Pancreas (tissue), 10 donors: ENCODE results near the gene SREBF2. TPM values are rescaled to one million over a fixed set of nuclear protein-coding genes. Genes with fewer than 3 reads are reported as not detected.
"Not testable (repeated sequence)": the region's sequence is repeated elsewhere in the genome, so short reads cannot be mapped to it uniquely, and the experiment has no call there.

Experiments
- ATAC-seq, 4 donors: fragments of 200-7000 bp; cut with Tn5 transposase; one replicate each; pipeline versions ENCODE4 v1.8.0 to v1.9.1; 2020; ENCODE audit warnings: mild to moderate bottlenecking in 4 of 4, moderate library complexity in 4 of 4
- DNase-seq, 6 donors: peaks; one replicate each; pipeline ENCODE4 v3.0.0-alpha.2; 2020
- FAIRE-seq: peaks from 2 replicates; lab custom pipeline; 2012; peaks lifted over from hg19 to GRCh38; lab: Jason Lieb, UNC
- H3K27ac ChIP-seq, 4 donors: fragments of 200-600 bp; sonication (generic); 1 replicate in 3 of 4; 2 replicates in 1 of 4; pipeline versions ENCODE4 v1.5.0 to v1.8.0; 2020
- H3K27me3 ChIP-seq, 4 donors: fragments of 200-600 bp; one replicate each; pipeline ENCODE4 v1.8.0; 2021
- H3K36me3 ChIP-seq, 3 donors: fragments of 200-600 bp; sonication (generic) in 1 of 3; one replicate each; pipeline versions ENCODE4 v1.5.0 to v1.8.0; 2020 to 2021
- H3K4me1 ChIP-seq, 3 donors: fragments of 200-600 bp; one replicate each; pipeline ENCODE4 v1.8.0; 2021
- H3K4me3 ChIP-seq, 4 donors: fragments of 200-600 bp; sonication (generic) in 2 of 4; one replicate each; pipeline versions ENCODE4 v1.5.0 to v1.8.0; 2020 to 2021
- H3K9me3 ChIP-seq, 4 donors: fragments of 200-600 bp; one replicate each; pipeline ENCODE4 v1.8.0; 2021
- WGBS, 2 donors: extraction: QIAGEN DNeasy Blood & Tissue Kit; methylation state at CpG; one replicate each; pipeline ENCODE4 v1.1.7; 2013; 5-methylcytosine and 5-hydroxymethylcytosine counted together
- intact Hi-C, 3 donors: fragments of 100-400 bp; cut with DNase I; formaldehyde crosslinking; loops; one replicate each; pipeline versions ENCODE4 v1.11.1 to v1.14.2; 2022
- polyA plus RNA-seq, 2 donors: library from polyadenylated mRNA; stranded (reverse); fragments of 200-250 nt; gene quantifications; one replicate each; pipeline ENCODE4 v1.2.3, GENCODE V29; 2013
- total RNA-seq, 6 donors: library from RNA; stranded (reverse); fragmentation: NEBNext Ultra II Directional in 4 of 6; extraction: Animal tissue kit (Norgen Biotek cat#: 25700) in 4 of 6; gene quantifications; one replicate each; pipeline versions ENCODE4 v1.2.1 to v1.2.4, GENCODE V29; 2021 to 2023
- TF ChIP-seq, protein P1 (sequence below), 4 donors: fragments of 200-600 bp; sonication (generic) in 3 of 4; IDR thresholded peaks; one replicate each; pipeline versions ENCODE4 v1.5.0 to v1.8.0; 2021; ENCODE audit warnings: antibody characterized with exemption in 4 of 4
- donor health status: healthy with polysubstance abuse.
- donor health status: DM: no; HTN: no; CAD: no; lungs with moderate emphysema.
- donor health status: DM: no; HTN: no; CAD: no.
- donor health status: control.
- donor health status: control.
- donor health status: Bipolar disorder and iron deficiency.
- donor health status: DM: yes; HTN: yes; CAD: no.
- donor health status: DM: no; HTN: no; CAD: no.
- donor health status: DM: no; HTN: no; CAD: no.
- donor health status: DM: yes; HTN: yes; CAD: no.

SREBF2 gene
- total and polyA plus RNA-seq, 8 donors = 28.2 to 44.8 (median 34.6) TPM

DNA sequence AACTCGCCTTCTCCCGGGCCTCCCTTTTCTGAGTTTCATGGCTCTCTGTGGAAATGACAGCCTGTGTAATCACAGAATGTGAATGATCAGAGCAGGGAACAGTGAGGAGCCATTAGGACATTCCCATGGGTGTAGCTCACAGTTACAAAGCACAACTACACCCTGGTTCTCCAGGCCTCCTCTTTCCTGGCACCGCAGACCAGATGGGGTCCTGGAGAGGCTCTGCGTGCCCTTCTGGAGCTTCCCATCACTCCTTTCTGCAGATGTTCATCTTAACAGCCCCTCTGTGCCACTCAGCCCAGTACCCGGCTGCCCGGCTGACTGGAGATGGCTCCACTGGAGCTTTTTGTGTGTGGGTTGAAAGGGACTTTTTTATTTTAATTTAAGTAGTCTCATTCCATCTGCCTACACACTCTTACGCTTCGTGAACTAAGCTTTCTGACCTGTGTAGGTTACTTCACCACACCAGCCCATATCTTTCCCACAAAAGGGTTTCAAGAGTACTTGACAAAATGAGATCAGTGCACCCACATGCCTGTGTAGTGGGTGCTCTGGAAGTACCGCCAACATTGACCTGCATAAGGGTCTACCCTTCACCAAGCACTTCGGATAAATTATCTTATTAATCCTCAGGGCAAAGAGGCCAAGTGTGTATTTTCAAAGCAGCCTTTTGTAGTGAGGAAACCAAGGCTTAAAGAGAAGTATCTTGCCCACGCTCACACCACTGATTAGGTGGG is 29.8 kb downstream of the SREBF2 start:
- no peak for ATAC-seq
- Histone ChIP-seq H3K9me3 (no peaks in the 10 kb centered on the region), H3K27me3 (no peaks in the 10 kb centered on the region), H3K4me1 (peaks cover 0 to 5% (median 0%) of the 10 kb centered on the region in 3 donors), H3K4me3 (no peak overlapping the region), H3K36me3 (peaks cover 0 to 5% (median 0%) of the 10 kb centered on the region in 3 donors), H3K27ac (no peak overlapping the region)
- WGBS, 2 donors = 83 to 86% methylated on average over 11 of the region's 11 CpGs
- TF ChIP-seq, protein P1, sequence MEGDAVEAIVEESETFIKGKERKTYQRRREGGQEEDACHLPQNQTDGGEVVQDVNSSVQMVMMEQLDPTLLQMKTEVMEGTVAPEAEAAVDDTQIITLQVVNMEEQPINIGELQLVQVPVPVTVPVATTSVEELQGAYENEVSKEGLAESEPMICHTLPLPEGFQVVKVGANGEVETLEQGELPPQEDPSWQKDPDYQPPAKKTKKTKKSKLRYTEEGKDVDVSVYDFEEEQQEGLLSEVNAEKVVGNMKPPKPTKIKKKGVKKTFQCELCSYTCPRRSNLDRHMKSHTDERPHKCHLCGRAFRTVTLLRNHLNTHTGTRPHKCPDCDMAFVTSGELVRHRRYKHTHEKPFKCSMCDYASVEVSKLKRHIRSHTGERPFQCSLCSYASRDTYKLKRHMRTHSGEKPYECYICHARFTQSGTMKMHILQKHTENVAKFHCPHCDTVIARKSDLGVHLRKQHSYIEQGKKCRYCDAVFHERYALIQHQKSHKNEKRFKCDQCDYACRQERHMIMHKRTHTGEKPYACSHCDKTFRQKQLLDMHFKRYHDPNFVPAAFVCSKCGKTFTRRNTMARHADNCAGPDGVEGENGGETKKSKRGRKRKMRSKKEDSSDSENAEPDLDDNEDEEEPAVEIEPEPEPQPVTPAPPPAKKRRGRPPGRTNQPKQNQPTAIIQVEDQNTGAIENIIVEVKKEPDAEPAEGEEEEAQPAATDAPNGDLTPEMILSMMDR (IDR thresholded peaks at IDR 0.05) = no peak
- no peak for DNase-seq
- intact Hi-C loops = no loop called here
- no peak for FAIRE-seq

DNA sequence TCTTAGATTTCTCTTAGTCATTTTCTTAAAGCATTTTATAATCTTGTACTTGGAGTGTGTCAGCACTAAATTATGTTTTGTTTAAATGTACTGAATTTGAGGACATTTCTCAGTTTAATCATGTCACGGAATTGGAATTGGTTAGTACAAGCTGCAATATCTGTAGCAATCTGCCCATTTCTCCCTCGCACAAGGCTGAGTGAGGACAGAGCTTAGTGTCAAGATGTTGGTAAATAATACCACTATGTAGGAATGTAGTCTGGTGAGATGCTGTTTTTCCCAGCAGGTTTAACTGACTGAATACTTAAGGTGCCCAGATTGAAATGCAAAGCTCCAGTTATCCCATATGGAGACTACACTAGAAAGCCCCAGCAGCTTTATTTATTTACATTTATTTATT is 30.6 kb downstream of the SREBF2 start:
- intact Hi-C loops = no loop called here
- no peaks in the 10 kb centered on the region for H3K27me3 ChIP-seq
- H3K27ac ChIP-seq = no peak overlapping the region
- ATAC-seq = no peak
- TF ChIP-seq, protein P1 (IDR thresholded peaks at IDR 0.05) = no peak
- no peak for FAIRE-seq
- H3K4me3 ChIP-seq = no peak overlapping the region
- no peak for DNase-seq
- WGBS, 2 donors = 83 to 88% methylated on average over 2 of the region's 2 CpGs
- H3K36me3 ChIP-seq = peaks cover 0 to 9% (median 0%) of the 10 kb centered on the region in 3 donors
- H3K9me3 ChIP-seq = no peaks in the 10 kb centered on the region
- peaks cover 0 to 5% (median 0%) of the 10 kb centered on the region in 3 donors for H3K4me1 ChIP-seq

DNA sequence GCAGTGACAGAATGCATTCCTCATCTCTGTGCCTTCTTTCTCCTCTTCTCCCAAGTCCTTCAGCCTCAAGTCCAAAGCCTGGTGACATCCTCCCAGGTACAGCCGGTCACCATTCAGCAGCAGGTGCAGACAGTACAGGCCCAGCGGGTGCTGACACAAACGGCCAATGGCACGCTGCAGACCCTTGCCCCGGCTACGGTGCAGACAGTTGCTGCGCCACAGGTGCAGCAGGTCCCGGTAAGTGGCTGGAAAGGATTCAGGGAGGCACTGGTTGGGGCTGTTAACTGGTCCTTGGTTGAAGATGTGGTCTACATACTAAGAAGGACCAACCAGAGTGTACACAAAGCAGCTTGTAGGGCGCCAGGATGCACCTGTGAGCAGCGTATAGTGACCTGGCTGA is 35.7 kb downstream of the SREBF2 start:
- no peak overlapping the region for H3K4me3 ChIP-seq
- intact Hi-C loops = no loop called here
- no peaks in the 10 kb centered on the region for H3K27me3 ChIP-seq
- DNase-seq = no peak
- FAIRE-seq = no peak
- H3K36me3 ChIP-seq = peaks cover 0 to 40% (median 4%) of the 10 kb centered on the region in 3 donors
- ATAC-seq = no peak
- H3K4me1 ChIP-seq = no peaks in the 10 kb centered on the region
- no peaks in the 10 kb centered on the region for H3K9me3 ChIP-seq
- H3K27ac ChIP-seq = no peak overlapping the region
- 91 to 96% methylated on average over 10 of the region's 10 CpGs for WGBS, 2 donors
- TF ChIP-seq, protein P1 (IDR thresholded peaks at IDR 0.05) = no peak

DNA sequence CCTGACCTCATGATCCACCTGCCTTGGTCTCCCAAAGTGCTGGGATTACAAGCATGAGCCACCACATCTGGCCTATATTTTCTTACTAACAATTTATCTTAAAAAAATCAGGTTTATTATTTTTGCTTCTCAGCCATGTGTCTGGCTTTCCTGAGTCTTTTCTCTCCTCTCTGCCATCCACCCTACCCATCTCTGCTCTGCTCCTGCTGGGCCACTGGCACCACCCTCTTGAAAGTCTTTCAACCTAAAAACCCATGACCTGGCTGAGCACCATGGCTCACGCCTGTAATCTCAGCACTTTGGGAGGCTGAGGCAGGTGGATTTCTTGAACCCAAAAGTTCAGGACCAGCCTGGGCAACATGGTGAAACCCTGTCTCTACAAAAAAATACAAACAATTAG is 37.2 kb downstream of the SREBF2 start:
- ATAC-seq, H3K9me3 ChIP-seq, FAIRE-seq, intact Hi-C loops, H3K4me1 ChIP-seq, H3K27me3 ChIP-seq, DNase-seq, H3K4me3 ChIP-seq, H3K27ac ChIP-seq: not testable (repeated sequence)
- peaks cover 0 to 53% (median 7%) of the 10 kb centered on the region in 3 donors for H3K36me3 ChIP-seq
- 92 to 100% methylated on average over 1 of the region's 1 CpG for WGBS, 2 donors

DNA sequence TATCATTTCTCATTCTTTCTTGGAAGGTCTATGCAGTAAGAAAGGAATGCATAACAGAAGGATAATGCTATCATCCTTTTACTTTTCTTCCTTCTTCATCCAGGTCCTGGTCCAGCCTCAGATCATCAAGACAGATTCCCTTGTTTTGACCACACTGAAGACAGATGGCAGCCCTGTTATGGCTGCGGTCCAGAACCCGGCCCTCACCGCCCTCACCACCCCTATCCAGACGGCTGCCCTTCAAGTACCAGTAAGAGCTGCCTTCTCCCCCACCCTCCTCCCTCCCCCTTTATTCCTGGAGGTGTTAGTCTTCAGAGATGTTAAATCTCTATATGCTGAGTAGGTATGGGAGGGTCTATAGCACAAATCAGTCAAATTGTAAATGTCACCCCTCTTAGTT is 37.9 kb downstream of the SREBF2 start:
- FAIRE-seq = no peak
- no peak for ATAC-seq

More for the DNA sequence above, 37.9 kb downstream of the SREBF2 start:
- H3K27me3 ChIP-seq = no peaks in the 10 kb centered on the region
- TF ChIP-seq, protein P1 (IDR thresholded peaks at IDR 0.05) = no peak
- DNase-seq = no peak
- intact Hi-C loops = no loop called here
- no peaks in the 10 kb centered on the region for H3K4me1 ChIP-seq
- H3K4me3 ChIP-seq = no peak overlapping the region
- H3K9me3 ChIP-seq = no peaks in the 10 kb centered on the region
- peaks cover 0 to 59% (median 13%) of the 10 kb centered on the region in 3 donors for H3K36me3 ChIP-seq
- 79 to 85% methylated on average over 4 of the region's 4 CpGs for WGBS, 2 donors
- H3K27ac ChIP-seq = no peak overlapping the region
